Right lobe of liver (tissue), 6 donors: ENCODE data around the gene SLC33A1. TPM values are rescaled to one million over a fixed set of nuclear protein-coding genes. Genes with fewer than 3 reads are reported as not detected.

ENCODE experiments used
- ATAC-seq, 4 donors: fragments of 200-7000 bp; cut with Tn5 transposase; one replicate each; pipeline ENCODE4 v1.9.1; 2020; ENCODE audit warnings: mild to moderate bottlenecking in 4 of 4, moderate library complexity in 4 of 4
- DNase-seq, 3 donors: peaks; one replicate each; pipeline ENCODE4 v3.0.0-alpha.2; 2020
- H3K27ac ChIP-seq, 3 donors: fragments of 200-600 bp; one replicate each; pipeline ENCODE4 v1.8.0; 2022
- H3K27me3 ChIP-seq, 2 donors: fragments of 200-600 bp; one replicate each; pipeline ENCODE4 v1.8.0; 2022
- H3K36me3 ChIP-seq, 4 donors: fragments of 200-600 bp; sonication (generic) in 1 of 4; one replicate each; pipeline versions ENCODE4 v1.5.1 to v1.8.0; 2017 to 2022; ENCODE audit warnings: control low read depth in 1 of 4
- H3K4me1 ChIP-seq, 4 donors: fragments of 200-600 bp; sonication (generic) in 1 of 4; one replicate each; pipeline versions ENCODE4 v1.5.1 to v1.8.0; 2017 to 2022; ENCODE audit warnings: control low read depth in 1 of 4
- H3K4me3 ChIP-seq, 3 donors: fragments of 200-600 bp; one replicate each; pipeline ENCODE4 v1.8.0; 2022
- H3K9me3 ChIP-seq, 4 donors: fragments of 200-600 bp; sonication (generic) in 1 of 4; one replicate each; pipeline versions ENCODE4 v1.5.1 to v1.8.0; 2017 to 2022; ENCODE audit warnings: control low read depth in 1 of 4
- CTCF ChIP-seq, 4 donors: fragments of 200-600 bp in 3 of 4; fragments of 450-650 bp in 1 of 4; IDR thresholded peaks; one replicate each; pipeline versions ENCODE4 v1.5.1 to v1.8.0; 2016 to 2022; ENCODE audit warnings: antibody characterized with exemption in 4 of 4, mild to moderate bottlenecking in 2 of 4
- POLR2A ChIP-seq: fragments of 450-650 bp; IDR thresholded peaks from one replicate; pipeline ENCODE4 v1.6.1; 2017; ENCODE audit warnings: antibody characterized with exemption, mild to moderate bottlenecking
- WGBS: methylation state at CpG from one replicate; pipeline ENCODE4 v1.1.6; 2018; ENCODE audit warnings: low coverage, low lambda C conversion rate; ENCODE audit not compliant: insufficient coverage; ENCODE audit errors: missing lambda C conversion rate; 5-methylcytosine and 5-hydroxymethylcytosine counted together
- intact Hi-C, 2 donors: fragments of 100-400 bp; cut with DNase I; formaldehyde crosslinking; loops; one replicate each; pipeline versions ENCODE4 v1.11.2 to v1.14.1; 2022
- total RNA-seq, 6 experiments: library from RNA; depleted of rRNA in 2 of 6; stranded (reverse); fragments of >200 nt in 2 of 6; fragmentation: NEBNext Ultra II Directional in 3 of 6; extraction: Animal tissue kit (Norgen Biotek cat#: 25700) in 3 of 6; gene quantifications; one replicate each; pipeline versions ENCODE4 v1.1.0 to v1.2.4, GENCODE V29; 2016 to 2023
- donor health status: DM: no; HTN: yes; CAD: no.
- donor health status: DM: no; HTN: no; CAD: no.
- donor health status: DM: no; HTN: no; CAD: no.
- donor health status: DM: no; HTN: yes; CAD: no.
- donor health status: DM: no; HTN: yes; CAD: no.

Gene SLC33A1
- total RNA-seq, 6 experiments from 2014 or later: 31.9 to 43.1 (median 34.2) TPM

- intact Hi-C loops: no loop called here
- no peaks in the 10 kb centered on the region for H3K27me3 ChIP-seq
- H3K27ac ChIP-seq: no peak overlapping the region
- TF ChIP-seq CTCF (IDR thresholded peaks at IDR 0.05) (no peak), POLR2A (no peak)
- no peaks in the 10 kb centered on the region for H3K9me3 ChIP-seq
- ATAC-seq (no peak), DNase-seq (no peak)
- peaks cover 0 to 10% (median 5%) of the 10 kb centered on the region in 4 donors for H3K4me1 ChIP-seq
- H3K36me3 ChIP-seq: no peaks in the 10 kb centered on the region
- WGBS: 69% methylated on average over 6 of the region's 8 CpGs
- H3K4me3 ChIP-seq: no peak overlapping the region
These were observed 18.8 kb upstream of the SLC33A1 start for GRCh38 chr3:155872904-155873646.

- intact Hi-C loops: no loop called here
- Histone ChIP-seq H3K27me3 (no peaks in the 10 kb centered on the region), H3K36me3 (no peaks in the 10 kb centered on the region), H3K4me1 (peaks cover 0 to 10% (median 5%) of the 10 kb centered on the region in 4 donors), H3K4me3 (peak overlapping the region; percentile 87 to 92 (median 90)), H3K27ac (peak overlapping the region; percentile 80 to 81 (median 81)), H3K9me3 (no peaks in the 10 kb centered on the region)
- no peak for TF ChIP-seq POLR2A
- no peak for TF ChIP-seq CTCF (IDR thresholded peaks at IDR 0.05)
- 0% methylated on average over 15 of the region's 19 CpGs for WGBS
- DNase-seq (no peak), ATAC-seq (no peak)
These were observed 17.5 kb upstream of the SLC33A1 start for GRCh38 chr3:155871746-155872158.

- no CpG with 5 or more reads among the region's 85 CpGs for WGBS
- intact Hi-C loops: no loop called here
- Histone ChIP-seq H3K27me3 (no peaks in the 10 kb centered on the region), H3K9me3 (no peaks in the 10 kb centered on the region), H3K36me3 (no peaks in the 10 kb centered on the region), H3K4me1 (peaks cover 0 to 10% (median 5%) of the 10 kb centered on the region in 4 donors), H3K4me3 (peak overlapping the region; percentile 87 to 92 (median 90)), H3K27ac (peak overlapping the region; percentile 80 to 81 (median 81))
- ATAC-seq (peak; percentile 24 to 47 (median 33)), DNase-seq (peak; percentile 72 to 78 (median 72))
- TF ChIP-seq POLR2A (no peak), CTCF (IDR thresholded peaks at IDR 0.05) (no peak)
These were observed 16.9 kb upstream of the SLC33A1 start for GRCh38 chr3:155870945-155871745.

- WGBS: 0% methylated on average over 11 of the region's 83 CpGs
- ATAC-seq (peak; percentile 96 to 98 (median 96)), DNase-seq (peak; percentile 97 to 98 (median 97))
- H3K9me3 ChIP-seq: no peaks in the 10 kb centered on the region
- peak within 1 kb of the TSS; percentile 80 to 81 (median 81) for H3K27ac ChIP-seq
- H3K27me3 ChIP-seq: no peaks in the 10 kb centered on the region
- H3K4me1 ChIP-seq: peaks cover 0 to 10% (median 5%) of the 10 kb centered on the region in 4 donors
- H3K36me3 ChIP-seq: no peaks in the 10 kb centered on the region
- intact Hi-C loops: no loop called here
- peak within 1 kb of the TSS; percentile 87 to 92 (median 90) for H3K4me3 ChIP-seq
- TF ChIP-seq CTCF (IDR thresholded peaks at IDR 0.05) (peak; percentile 63 to 68 (median 66)), POLR2A (peak; percentile 75)
These were observed 16.1 kb upstream of the SLC33A1 start, which contains the start of gene GMPS for GRCh38 chr3:155870133-155870944. TSS of gene GMPS (plus strand) at chr3:155870650. CDS start at chr3:155870871, 221 bp downstream.
